Psoas muscle (tissue), 8 donors: ENCODE results near the gene CCDC175. TPM values are rescaled to one million over a fixed set of nuclear protein-coding genes. Genes with fewer than 3 reads are reported as not detected.

Experiments used
- ATAC-seq, 4 donors: fragments of 200-7000 bp; cut with Tn5 transposase; one replicate each; pipeline ENCODE4 v1.9.1; 2020; ENCODE audit warnings: moderate library complexity in 3 of 4, mild to moderate bottlenecking in 2 of 4
- DNase-seq, 2 donors: peaks; one replicate each; pipeline ENCODE4 v3.0.0-alpha.2; 2020
- H3K27ac ChIP-seq: fragments of 200-600 bp; one replicate; pipeline ENCODE4 v1.8.0; 2022
- H3K27me3 ChIP-seq, 3 donors: fragments of 200-600 bp in 1 of 3; one replicate each; pipeline versions ENCODE4 v1.6.1 to v1.8.0; 2013 to 2022; ENCODE audit warnings: low read length in 2 of 3, mild to moderate bottlenecking in 2 of 3, moderate library complexity in 1 of 3; ENCODE audit not compliant: insufficient read depth in 3 of 3
- H3K36me3 ChIP-seq, 2 donors: fragments of 200-600 bp in 1 of 2; one replicate each; pipeline versions ENCODE4 v1.6.1 to v1.8.0; 2013 to 2022; ENCODE audit warnings: low read depth in 1 of 2, mild to moderate bottlenecking in 1 of 2, moderate library complexity in 1 of 2; ENCODE audit not compliant: insufficient read depth in 1 of 2
- H3K4me1 ChIP-seq: fragments of 200-600 bp; one replicate; pipeline ENCODE4 v1.8.0; 2022
- H3K4me3 ChIP-seq: fragments of 200-600 bp; one replicate; pipeline ENCODE4 v1.8.0; 2022; ENCODE audit warnings: mild to moderate bottlenecking
- H3K9me3 ChIP-seq: fragments of 200-600 bp; one replicate; pipeline ENCODE4 v1.8.0; 2022
- WGBS, 3 donors: extraction: QIAGEN DNeasy Blood & Tissue Kit; methylation state at CpG; one replicate each; pipeline versions ENCODE4 v1.1.6 to v1.1.7; 2013; 5-methylcytosine and 5-hydroxymethylcytosine counted together
- intact Hi-C, 2 donors: fragments of 100-400 bp; cut with DNase I; formaldehyde crosslinking; loops; one replicate each; pipeline versions ENCODE4 v1.11.0 to v1.14.2; 2022
- polyA plus RNA-seq, 3 donors: library from polyadenylated mRNA; stranded (reverse); fragments of 200-250 nt; gene quantifications; one replicate each; pipeline ENCODE4 v1.2.3, GENCODE V29; 2013
- total RNA-seq, 4 donors: library from RNA; stranded (reverse); fragmentation: NEBNext Ultra II Directional in 2 of 4; extraction: Animal tissue kit (Norgen Biotek cat#: 25700) in 2 of 4; gene quantifications; one replicate each; pipeline versions ENCODE4 v1.2.1 to v1.2.4, GENCODE V29; 2021 to 2023
- TF ChIP-seq, protein P1 (sequence below): fragments of 200-600 bp; IDR thresholded peaks from one replicate; pipeline ENCODE4 v1.8.0; 2022; ENCODE audit warnings: antibody characterized with exemption
- donor health status: healthy with polysubstance abuse.
- donor health status: DM: no; HTN: no; CAD: no; lungs with moderate emphysema.
- donor health status: Bipolar disorder and iron deficiency.
- donor health status: healthy.
- donor health status: DM: yes; HTN: yes; CAD: no.
- donor health status: DM: no; HTN: no; CAD: no.
- donor health status: DM: no; HTN: no; CAD: no.
- donor health status: DM: yes; HTN: yes; CAD: no.

Gene CCDC175
- total and polyA plus RNA-seq, 7 donors = not detected

GRCh38 chr14:59483819-59484638, 92.6 kb downstream of the CCDC175 start, which contains the start of the genes JKAMP and L3HYPDH:
Gene JKAMP, plus strand, starts transcription at chr14:59484517. Its CDS starts 73 bp downstream, at chr14:59484590.
Gene L3HYPDH, minus strand, starts transcription at chr14:59484408. Its CDS starts 92 bp downstream, at chr14:59484316.
- H3K4me1 ChIP-seq = peaks cover 49% of the 10 kb centered on the region
- peak; percentile 96 to 97 (median 96) for ATAC-seq

GRCh38 chr14:59483363-59483762, 93.2 kb downstream of the CCDC175 start:
- Histone ChIP-seq H3K9me3 (no peaks in the 10 kb centered on the region), H3K4me1 (peaks cover 49% of the 10 kb centered on the region), H3K4me3 (peak overlapping the region; percentile 93), H3K27ac (peak overlapping the region; percentile 92), H3K36me3 (peaks cover 2 to 18% of the 10 kb centered on the region in 2 donors), H3K27me3 (no peaks in the 10 kb centered on the region)
- TF ChIP-seq, protein P1, sequence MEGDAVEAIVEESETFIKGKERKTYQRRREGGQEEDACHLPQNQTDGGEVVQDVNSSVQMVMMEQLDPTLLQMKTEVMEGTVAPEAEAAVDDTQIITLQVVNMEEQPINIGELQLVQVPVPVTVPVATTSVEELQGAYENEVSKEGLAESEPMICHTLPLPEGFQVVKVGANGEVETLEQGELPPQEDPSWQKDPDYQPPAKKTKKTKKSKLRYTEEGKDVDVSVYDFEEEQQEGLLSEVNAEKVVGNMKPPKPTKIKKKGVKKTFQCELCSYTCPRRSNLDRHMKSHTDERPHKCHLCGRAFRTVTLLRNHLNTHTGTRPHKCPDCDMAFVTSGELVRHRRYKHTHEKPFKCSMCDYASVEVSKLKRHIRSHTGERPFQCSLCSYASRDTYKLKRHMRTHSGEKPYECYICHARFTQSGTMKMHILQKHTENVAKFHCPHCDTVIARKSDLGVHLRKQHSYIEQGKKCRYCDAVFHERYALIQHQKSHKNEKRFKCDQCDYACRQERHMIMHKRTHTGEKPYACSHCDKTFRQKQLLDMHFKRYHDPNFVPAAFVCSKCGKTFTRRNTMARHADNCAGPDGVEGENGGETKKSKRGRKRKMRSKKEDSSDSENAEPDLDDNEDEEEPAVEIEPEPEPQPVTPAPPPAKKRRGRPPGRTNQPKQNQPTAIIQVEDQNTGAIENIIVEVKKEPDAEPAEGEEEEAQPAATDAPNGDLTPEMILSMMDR = no peak
- ATAC-seq = peak in 1 of 4 donors; percentile 2
- intact Hi-C loops = no loop called here
- WGBS, 3 donors = 2 to 5% (median 4%) methylated on average over 16 of the region's 16 CpGs
- peak in 1 of 2 donors; percentile 16 for DNase-seq

More at GRCh38 chr14:59483819-59484638, 92.6 kb downstream of the CCDC175 start, which contains the start of the genes JKAMP and L3HYPDH:
- TF ChIP-seq, protein P1 = peak; percentile 67
- H3K4me3 ChIP-seq = peak within 1 kb of the TSS; percentile 93
- WGBS, 3 donors = 0 to 1% (median 0%) methylated on average over 87 to 92 of the region's 92 CpGs
- peak within 1 kb of the TSS; percentile 92 for H3K27ac ChIP-seq
- no peaks in the 10 kb centered on the region for H3K9me3 ChIP-seq
- intact Hi-C loops = no loop called here
- DNase-seq = peak; percentile 99
- peaks cover 0 to 18% of the 10 kb centered on the region in 2 donors for H3K36me3 ChIP-seq
- H3K27me3 ChIP-seq = no peaks in the 10 kb centered on the region

- Histone ChIP-seq H3K27me3 (no peaks in the 10 kb centered on the region), H3K4me3 (peak overlapping the region; percentile 93), H3K4me1 (peaks cover 49% of the 10 kb centered on the region), H3K27ac (peak overlapping the region; percentile 92), H3K36me3 (peaks cover 3 to 18% of the 10 kb centered on the region in 2 donors), H3K9me3 (no peaks in the 10 kb centered on the region)
- ATAC-seq = peak in 1 of 4 donors; percentile 34
- intact Hi-C loops = no loop called here
- TF ChIP-seq, protein P1 = no peak
- DNase-seq = no peak
- WGBS, 3 donors = 35 to 60% (median 36%) methylated on average over 6 of the region's 6 CpGs
These were observed 93.9 kb downstream of the CCDC175 start for GRCh38 chr14:59482541-59483331.

GRCh38 chr14:59481871-59482540, 94.6 kb downstream of the CCDC175 start:
- Histone ChIP-seq H3K9me3 (no peaks in the 10 kb centered on the region), H3K27me3 (no peaks in the 10 kb centered on the region), H3K27ac (peak overlapping the region; percentile 92), H3K36me3 (peaks cover 3 to 22% of the 10 kb centered on the region in 2 donors), H3K4me1 (peaks cover 52% of the 10 kb centered on the region), H3K4me3 (peak overlapping the region; percentile 93)
- ATAC-seq (no peak), DNase-seq (no peak)
- TF ChIP-seq, protein P1 = no peak
- intact Hi-C loops = no loop called here
- WGBS, 3 donors = 55 to 64% (median 58%) methylated on average over 2 of the region's 2 CpGs
